HL-60 (cell line): ENCODE results near the gene AGBL4.

Experiments
- DNase-seq, 2 experiments: peaks; one replicate each; pipeline ENCODE4 v3.0.0-alpha.2; 2010 to 2020; ENCODE audit warnings: low read depth in 1 of 2, low spot score in 1 of 2
- H3K27ac ChIP-seq: fragments of 250-450 bp; sonication (Bioruptor Pico); replicated peaks from 2 replicates; pipeline ENCODE4 v1.5.1; 2020; ENCODE audit warnings: mild to moderate bottlenecking, moderate library complexity
- H3K27me3 ChIP-seq: fragments of 250-450 bp; sonication (Bioruptor Pico); 2 replicates; pipeline ENCODE4 v1.5.1; 2021; ENCODE audit warnings: mild to moderate bottlenecking, moderate library complexity; ENCODE audit not compliant: insufficient read depth, poor library complexity, severe bottlenecking
- H3K4me3 ChIP-seq: replicated peaks from 2 replicates; pipeline ENCODE4 v1.5.1; 2011; ENCODE audit warnings: mild to moderate bottlenecking, control low read depth, low read length; ENCODE audit not compliant: insufficient read depth
- CTCF ChIP-seq: IDR thresholded peaks from one replicate; pipeline ENCODE4 v1.5.1; 2011; ENCODE audit warnings: low read length, control low read depth, inconsistent platforms; ENCODE audit not compliant: insufficient read depth
- GABPA ChIP-seq: IDR thresholded peaks from 2 replicates; pipeline ENCODE4 v1.6.1; 2012; ENCODE audit warnings: low read depth
- POLR2AphosphoS5 ChIP-seq: IDR thresholded peaks from 2 replicates; pipeline ENCODE4 v1.6.1; 2012; ENCODE audit warnings: low read depth
- SPI1 ChIP-seq: IDR thresholded peaks from 2 replicates; pipeline ENCODE4 v1.6.1; 2012; ENCODE audit warnings: low read depth, mild to moderate bottlenecking, borderline replicate concordance
- TF ChIP-seq, protein P1 (sequence below): IDR thresholded peaks from 2 replicates; pipeline ENCODE4 v1.6.1; 2012; ENCODE audit warnings: low read depth; ENCODE audit not compliant: insufficient replicate concordance

The AGBL4 gene

DNA sequence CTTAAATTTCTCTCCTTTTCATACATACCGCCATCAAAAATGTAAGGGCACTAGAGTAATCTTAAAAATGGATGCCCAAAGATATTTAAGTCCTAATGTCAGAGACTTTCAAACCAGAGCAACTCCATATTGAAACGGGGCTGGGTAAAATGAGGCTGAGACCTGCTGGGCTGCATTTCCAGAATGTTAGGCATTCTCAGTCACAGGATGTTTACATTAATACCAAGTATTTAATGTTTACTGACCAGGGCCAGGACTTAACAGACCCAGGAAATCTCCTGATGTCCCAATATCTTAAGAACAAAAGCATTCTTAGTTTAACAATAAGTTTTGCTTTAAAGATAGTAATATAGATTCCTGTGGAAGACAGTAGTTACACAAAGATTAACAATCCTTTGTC is 683.2 kb downstream of the AGBL4 start:
- DNase-seq, result no peak
- TF ChIP-seq SPI1 (no peak), CTCF (no peak), GABPA (no peak), POLR2AphosphoS5 (no peak)
- TF ChIP-seq, protein P1, sequence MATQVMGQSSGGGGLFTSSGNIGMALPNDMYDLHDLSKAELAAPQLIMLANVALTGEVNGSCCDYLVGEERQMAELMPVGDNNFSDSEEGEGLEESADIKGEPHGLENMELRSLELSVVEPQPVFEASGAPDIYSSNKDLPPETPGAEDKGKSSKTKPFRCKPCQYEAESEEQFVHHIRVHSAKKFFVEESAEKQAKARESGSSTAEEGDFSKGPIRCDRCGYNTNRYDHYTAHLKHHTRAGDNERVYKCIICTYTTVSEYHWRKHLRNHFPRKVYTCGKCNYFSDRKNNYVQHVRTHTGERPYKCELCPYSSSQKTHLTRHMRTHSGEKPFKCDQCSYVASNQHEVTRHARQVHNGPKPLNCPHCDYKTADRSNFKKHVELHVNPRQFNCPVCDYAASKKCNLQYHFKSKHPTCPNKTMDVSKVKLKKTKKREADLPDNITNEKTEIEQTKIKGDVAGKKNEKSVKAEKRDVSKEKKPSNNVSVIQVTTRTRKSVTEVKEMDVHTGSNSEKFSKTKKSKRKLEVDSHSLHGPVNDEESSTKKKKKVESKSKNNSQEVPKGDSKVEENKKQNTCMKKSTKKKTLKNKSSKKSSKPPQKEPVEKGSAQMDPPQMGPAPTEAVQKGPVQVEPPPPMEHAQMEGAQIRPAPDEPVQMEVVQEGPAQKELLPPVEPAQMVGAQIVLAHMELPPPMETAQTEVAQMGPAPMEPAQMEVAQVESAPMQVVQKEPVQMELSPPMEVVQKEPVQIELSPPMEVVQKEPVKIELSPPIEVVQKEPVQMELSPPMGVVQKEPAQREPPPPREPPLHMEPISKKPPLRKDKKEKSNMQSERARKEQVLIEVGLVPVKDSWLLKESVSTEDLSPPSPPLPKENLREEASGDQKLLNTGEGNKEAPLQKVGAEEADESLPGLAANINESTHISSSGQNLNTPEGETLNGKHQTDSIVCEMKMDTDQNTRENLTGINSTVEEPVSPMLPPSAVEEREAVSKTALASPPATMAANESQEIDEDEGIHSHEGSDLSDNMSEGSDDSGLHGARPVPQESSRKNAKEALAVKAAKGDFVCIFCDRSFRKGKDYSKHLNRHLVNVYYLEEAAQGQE, result no peak
- no peak overlapping the region for H3K27ac ChIP-seq
- no peak overlapping the region for H3K4me3 ChIP-seq
- no peaks in the 10 kb centered on the region for H3K27me3 ChIP-seq

DNA sequence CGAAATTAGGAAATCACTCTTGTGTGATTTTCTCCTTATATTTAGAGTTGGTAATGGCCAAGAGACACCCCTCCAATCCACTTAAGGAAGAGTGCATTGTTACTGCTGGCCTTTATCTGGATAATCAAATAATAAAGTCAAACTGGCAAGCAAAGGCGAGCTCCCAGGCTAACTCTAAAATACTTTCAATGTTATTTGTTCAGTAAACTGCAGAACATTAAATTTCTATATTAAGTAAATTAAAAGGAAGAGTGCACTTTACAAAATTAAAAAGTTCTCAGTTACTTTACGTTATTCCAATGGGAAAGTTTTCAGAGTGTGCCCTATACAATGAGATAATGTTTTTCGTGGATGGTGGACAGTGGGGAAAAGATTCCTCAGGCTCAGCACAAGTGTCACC is 684.7 kb downstream of the AGBL4 start:
- no peak for DNase-seq
- Histone ChIP-seq H3K27me3 (no peaks in the 10 kb centered on the region), H3K4me3 (no peak overlapping the region), H3K27ac (no peak overlapping the region)
- TF ChIP-seq POLR2AphosphoS5 (no peak), GABPA (no peak), CTCF (no peak), SPI1 (no peak)
- TF ChIP-seq, protein P1, result no peak

DNA sequence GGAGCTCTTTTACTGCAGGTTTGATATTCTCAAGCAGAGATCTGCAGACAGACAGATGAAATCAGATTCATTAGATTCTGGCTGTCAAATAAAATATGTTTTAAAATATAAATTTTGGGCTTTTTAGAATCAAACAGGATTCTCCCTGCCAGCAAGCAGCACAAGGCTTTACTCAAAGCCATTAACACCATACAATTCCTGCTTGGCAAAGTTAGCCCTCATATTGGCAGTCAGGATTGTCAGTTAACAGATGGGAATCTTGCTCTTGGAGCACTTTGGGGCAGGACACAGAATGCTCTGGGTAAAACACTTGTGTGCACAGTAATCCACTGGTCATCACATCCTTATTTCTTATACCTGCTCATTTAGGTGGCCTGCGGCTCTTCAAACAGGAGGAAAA is 686.5 kb downstream of the AGBL4 start:
- H3K4me3 ChIP-seq, result no peak overlapping the region
- DNase-seq, result no peak
- no peaks in the 10 kb centered on the region for H3K27me3 ChIP-seq
- no peak overlapping the region for H3K27ac ChIP-seq
- TF ChIP-seq GABPA (no peak), CTCF (no peak), SPI1 (no peak), POLR2AphosphoS5 (no peak)
- TF ChIP-seq, protein P1, result no peak
